Activated CD4-positive, alpha-beta T cell treated with anti-CD3 and anti-CD28 coated beads, Interleukin-2, Interleukin-6, amounts not matched to agents 100 ng/mL and 50 ng/mL, durations not matched to agents 16 hours and 8 hours (primary cell): ENCODE measurements around the gene MYO18B.

ENCODE experiments used
- DNase-seq: peaks from one replicate; pipeline ENCODE4 v3.0.0-alpha.2; 2020

Gene MYO18B

DNA sequence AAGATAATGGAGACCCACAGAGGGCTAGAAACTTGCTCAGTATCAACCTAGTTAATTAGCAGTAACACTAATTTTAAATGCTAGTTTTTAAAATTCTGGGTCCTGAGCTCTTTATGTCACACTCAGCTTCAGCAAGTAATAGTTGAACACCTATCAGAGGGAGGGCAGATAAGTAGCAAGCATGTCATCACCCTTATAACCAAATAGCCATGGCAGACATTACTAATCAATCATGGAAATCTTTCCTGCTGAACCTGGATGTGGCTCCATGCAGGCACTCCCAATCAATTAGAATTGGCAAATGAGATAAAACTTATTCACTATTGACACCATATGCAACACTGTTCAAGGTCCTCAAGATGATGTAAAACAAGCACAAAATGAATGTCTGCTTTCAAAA is 315.7 kb downstream of the MYO18B start:
- DNase-seq: no peak

DNA sequence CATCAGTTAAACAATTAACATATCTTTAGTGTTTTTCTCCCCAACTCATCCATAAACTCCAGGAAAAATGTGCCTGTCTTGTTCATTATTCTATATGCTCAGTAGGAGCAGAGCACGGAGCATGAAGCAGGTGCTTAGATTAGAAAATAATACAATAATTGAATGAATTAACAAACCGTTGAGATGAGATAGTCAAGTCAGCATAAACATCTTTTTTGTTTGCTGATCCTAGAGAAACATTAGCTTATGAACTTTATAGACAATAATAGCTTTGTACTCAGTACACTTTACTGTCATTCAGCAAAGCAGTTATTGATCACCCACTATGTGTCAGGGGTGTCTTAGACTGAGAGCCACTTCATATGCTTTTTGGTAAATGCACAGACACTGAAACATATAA is 322.1 kb downstream of the MYO18B start:
- DNase-seq: no peak

DNA sequence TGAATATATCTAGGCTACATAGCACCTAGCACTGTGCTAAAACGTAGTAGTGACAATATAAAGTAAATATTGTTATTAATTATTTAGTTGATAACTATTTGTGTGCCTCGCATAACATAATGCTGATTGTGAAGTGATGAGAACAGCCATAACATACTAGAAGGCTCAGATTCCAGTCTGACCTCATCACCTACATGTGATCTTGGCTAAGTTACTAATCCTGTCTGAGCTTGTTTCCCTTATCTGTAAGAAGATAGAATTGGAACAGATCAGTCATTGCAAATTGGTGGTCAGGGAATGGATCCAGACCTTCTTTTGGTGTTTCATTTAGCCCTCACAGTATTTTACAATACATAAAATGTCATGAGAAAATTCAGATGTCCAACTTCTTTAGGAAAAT is 323.9 kb downstream of the MYO18B start:
- DNase-seq: no peak

DNA sequence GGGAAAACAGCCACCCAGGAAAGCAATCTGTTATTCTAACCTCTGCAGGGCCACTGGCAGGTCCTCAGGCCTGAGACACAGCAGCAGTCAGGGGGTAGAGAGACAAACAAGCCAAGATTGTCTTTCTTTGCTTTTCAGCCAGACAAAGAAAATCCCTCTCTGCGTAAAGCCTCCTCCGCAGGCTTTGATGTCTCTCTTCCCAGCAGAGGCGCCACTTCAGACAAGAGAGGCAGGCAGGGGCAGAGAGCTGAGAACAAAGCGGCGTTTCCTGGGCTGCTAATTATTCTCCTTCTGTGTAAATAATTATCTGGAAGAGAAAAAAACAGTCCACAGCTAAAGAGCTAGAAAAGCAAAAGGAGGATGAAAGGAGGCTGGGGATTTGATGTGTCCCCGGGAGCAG is 324.5 kb downstream of the MYO18B start:
- no peak for DNase-seq

DNA sequence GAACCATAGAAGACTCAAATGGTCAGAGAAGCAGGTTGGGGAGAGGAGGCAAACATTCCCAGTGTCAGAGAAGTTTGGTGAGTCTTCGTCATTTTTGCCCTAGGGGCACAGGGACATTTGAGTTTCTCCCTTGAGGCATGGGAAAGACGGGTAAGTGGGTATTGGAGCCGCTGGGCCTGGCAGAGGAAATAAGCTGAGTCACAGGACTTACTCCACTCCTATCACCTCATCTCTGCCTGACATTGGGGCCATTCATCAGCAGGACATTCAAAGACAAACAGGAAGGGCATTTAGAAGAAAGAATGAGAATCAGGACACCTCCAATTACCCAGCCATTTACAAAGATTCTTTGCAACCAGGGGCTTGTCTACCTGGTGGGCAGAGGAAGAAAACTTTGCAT is 326.6 kb downstream of the MYO18B start:
- no peak for DNase-seq

DNA sequence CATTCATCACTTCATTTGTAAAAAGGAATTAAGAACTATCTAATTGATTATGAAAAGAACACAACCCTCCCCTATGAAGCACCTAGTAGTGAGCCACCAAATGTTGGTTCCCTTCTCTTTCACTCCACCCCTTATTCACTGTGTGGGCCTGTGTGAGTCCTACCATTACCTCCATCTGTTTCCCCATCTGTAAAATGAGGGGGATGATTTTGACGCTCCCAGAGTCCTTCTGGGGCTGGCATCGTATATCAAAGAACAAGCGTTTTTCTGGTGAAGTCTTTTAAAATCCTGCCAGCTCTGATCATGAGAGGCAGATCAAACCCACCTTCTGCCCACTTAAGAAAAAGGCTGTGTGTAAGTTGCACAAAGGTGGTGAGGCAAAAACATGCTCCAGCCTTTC is 330.6 kb downstream of the MYO18B start:
- no peak for DNase-seq

DNA sequence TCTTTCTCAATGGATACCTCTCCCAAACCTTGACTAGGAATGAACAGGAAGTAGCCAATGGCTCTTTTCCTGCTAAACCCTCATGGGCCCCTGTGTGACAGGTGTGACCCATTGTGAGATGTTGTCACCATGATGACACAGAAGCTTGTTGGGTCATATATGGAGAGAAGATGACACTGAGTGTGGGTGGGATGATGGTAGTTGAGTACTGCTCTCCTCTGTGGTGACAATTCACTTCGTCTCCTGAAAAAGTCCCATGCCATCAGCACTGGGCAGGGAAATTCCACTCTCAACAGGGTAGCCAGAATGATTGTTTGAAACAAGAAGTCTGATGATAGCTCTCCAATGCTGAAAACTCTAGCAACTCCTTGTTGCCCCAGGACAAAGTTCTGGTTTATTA is 333.3 kb downstream of the MYO18B start:
- DNase-seq: no peak

DNA sequence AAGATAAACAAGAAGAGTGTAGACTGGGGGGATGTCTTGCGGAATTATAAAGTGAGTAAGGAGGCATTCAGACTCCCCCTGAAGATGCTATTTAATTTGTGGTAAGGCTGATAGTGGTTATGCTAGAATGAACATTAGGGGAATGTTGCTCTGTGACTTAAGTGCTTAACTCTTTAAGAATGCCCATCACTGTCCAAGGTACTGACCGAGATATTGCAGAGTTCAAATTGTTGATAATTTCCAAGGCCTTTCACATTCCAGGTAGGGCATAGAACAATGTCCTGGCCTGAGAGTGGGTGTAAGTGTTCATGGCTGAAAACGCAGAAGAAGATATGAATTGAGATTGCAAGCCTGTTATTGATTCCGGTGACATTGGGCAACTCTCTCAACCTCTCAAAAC is 337.0 kb downstream of the MYO18B start:
- DNase-seq: no peak
